B cell (primary cell): Measurements from ENCODE around the gene ATG2A. TPM values are rescaled to one million over a fixed set of nuclear protein-coding genes. Genes with fewer than 3 reads are reported as not detected.

Source experiments
- ATAC-seq: fragments of 200-7000 bp; cut with Tn5 transposase; one replicate; pipeline ENCODE4 v1.10.0; 2021; ENCODE audit warnings: low read depth, mild to moderate bottlenecking, moderate number of reproducible peaks, moderate library complexity
- CTCF ChIA-PET: fragments of 350-600 bp; sonication (Branson Sonifier 250); formaldehyde crosslinking; loops from one replicate; lab custom pipeline; 2021; ENCODE audit warnings: antibody characterized with exemption, inconsistent platforms; lab: Charles Lee
- POLR2A ChIA-PET: fragments of 350-600 bp; sonication (Branson Sonifier 250); formaldehyde crosslinking; loops from one replicate; lab custom pipeline; 2021; ENCODE audit warnings: antibody characterized with exemption; lab: Charles Lee
- DNase-seq: peaks from one replicate; pipeline ENCODE4 v3.0.0; 2013
- H2AFZ ChIP-seq: 2 replicates; pipeline ENCODE4 v1.6.1; 2012; ENCODE audit warnings: mild to moderate bottlenecking, low read depth, low read length; ENCODE audit not compliant: insufficient read depth, poor library complexity, severe bottlenecking
- H3K27ac ChIP-seq, 2 donors: 1 replicate in 1 of 2; 2 replicates in 1 of 2; pipeline ENCODE4 v1.5.1; 2012 to 2013; ENCODE audit warnings: low read length in 2 of 2, mild to moderate bottlenecking in 2 of 2, moderate library complexity in 1 of 2
- H3K27me3 ChIP-seq, 4 experiments: fragments of 200-600 bp in 1 of 4; sonication (generic) in 1 of 4; replicated peaks in 1 of 4; 1 replicate in 2 of 4; 2 replicates in 2 of 4; pipeline versions ENCODE4 v1.6.1 to v1.7.0; 2013 to 2016; ENCODE audit warnings: low read length in 3 of 4, mild to moderate bottlenecking in 2 of 4, mixed read lengths in 1 of 4, moderate library complexity in 1 of 4; ENCODE audit not compliant: insufficient read depth in 4 of 4, control insufficient read depth in 3 of 4; ENCODE audit errors: control extremely low read depth in 1 of 4
- H3K36me3 ChIP-seq, 2 experiments: replicated peaks in 1 of 2; 1 replicate in 1 of 2; 2 replicates in 1 of 2; pipeline versions ENCODE4 v1.6.1 to v1.7.1; 2013; ENCODE audit warnings: low read length in 1 of 2; ENCODE audit not compliant: insufficient read depth in 2 of 2, control insufficient read depth in 1 of 2; ENCODE audit errors: control extremely low read depth in 1 of 2, extremely low read depth in 1 of 2
- H3K4me1 ChIP-seq, 2 donors: fragments of 200-600 bp in 1 of 2; sonication (generic) in 1 of 2; 1 replicate in 1 of 2; 2 replicates in 1 of 2; pipeline versions ENCODE4 v1.5.1 to v1.6.1; 2013 to 2017; ENCODE audit warnings: low read length in 2 of 2; ENCODE audit not compliant: control insufficient read depth in 2 of 2, insufficient read depth in 2 of 2
- H3K4me2 ChIP-seq: replicated peaks from 2 replicates; pipeline ENCODE3; 2012; ENCODE audit warnings: mild to moderate bottlenecking, low read depth, low read length; ENCODE audit not compliant: poor library complexity, severe bottlenecking
- H3K4me3 ChIP-seq, 5 experiments: fragments of 200-600 bp in 1 of 5; sonication (generic) in 1 of 5; 1 replicate in 3 of 5; 2 replicates in 2 of 5; pipeline versions ENCODE4 v1.5.1 to v1.7.0; 2011 to 2016; ENCODE audit warnings: low read length in 4 of 5, mild to moderate bottlenecking in 4 of 5, low read depth in 2 of 5, control low read depth in 1 of 5, moderate library complexity in 1 of 5; ENCODE audit not compliant: insufficient read depth in 1 of 5; ENCODE audit errors: control extremely low read depth in 1 of 5, extremely low read depth in 1 of 5
- H3K79me2 ChIP-seq: fragments of 200-600 bp; sonication (generic); one replicate; pipeline ENCODE4 v1.6.0; 2016; ENCODE audit warnings: low read length; ENCODE audit not compliant: control insufficient read depth, insufficient read depth
- H3K9ac ChIP-seq: fragments of 200-600 bp; sonication (generic); 2 replicates; pipeline ENCODE4 v1.6.1; 2017; ENCODE audit warnings: mild to moderate bottlenecking, low read length, moderate library complexity
- H3K9me3 ChIP-seq, 3 donors: one replicate each; pipeline versions ENCODE4 v1.6.1 to v1.7.1; 2013; ENCODE audit warnings: low read length in 2 of 3; ENCODE audit not compliant: control insufficient read depth in 2 of 3, insufficient read depth in 1 of 3; ENCODE audit errors: control extremely low read depth in 1 of 3
- H4K20me1 ChIP-seq: 2 replicates; pipeline ENCODE4 v1.6.0; 2012; ENCODE audit warnings: mild to moderate bottlenecking, low read length; ENCODE audit not compliant: insufficient read depth, control insufficient read depth, poor library complexity, severe bottlenecking
- H3K27ac Mint-ChIP-seq: one replicate; pipeline ENCODE4 v1.8.0; 2021; ENCODE audit warnings: mixed read lengths
- H3K27me3 Mint-ChIP-seq: one replicate; pipeline ENCODE4 v1.8.0; 2021; ENCODE audit warnings: mixed read lengths
- H3K4me1 Mint-ChIP-seq: one replicate; pipeline ENCODE4 v1.8.0; 2021; ENCODE audit warnings: mixed read lengths
- H3K4me3 Mint-ChIP-seq: one replicate; pipeline ENCODE4 v1.8.0; 2021; ENCODE audit warnings: mixed read lengths
- H3K9me3 Mint-ChIP-seq: one replicate; pipeline ENCODE4 v1.8.0; 2022; ENCODE audit warnings: mixed read lengths; ENCODE audit not compliant: insufficient read depth
- CTCF ChIP-seq: fragments of 200-600 bp; IDR thresholded peaks from one replicate; pipeline ENCODE4 v1.8.0; 2022; ENCODE audit warnings: antibody characterized with exemption, mild to moderate bottlenecking
- EZH2 ChIP-seq: IDR thresholded peaks from 2 replicates; pipeline ENCODE4 v1.6.1; 2012; ENCODE audit warnings: borderline replicate concordance, low read depth, mild to moderate bottlenecking, moderate library complexity, low read length; ENCODE audit not compliant: insufficient read depth, poor library complexity, severe bottlenecking
- WGBS: methylation state at CpG from one replicate; pipeline ENCODE4 v1.1.5; 2013; ENCODE audit warnings: missing lambda C conversion rate; ENCODE audit not compliant: insufficient coverage; 5-methylcytosine and 5-hydroxymethylcytosine counted together
- intact Hi-C: fragments of 100-400 bp; cut with micrococcal nuclease; formaldehyde crosslinking; loops from one replicate; pipeline ENCODE4 v1.10.0; 2022
- polyA plus RNA-seq: library from polyadenylated mRNA; depleted of rRNA; stranded (reverse); fragments of >200 nt; gene quantifications from 2 replicates; pipeline ENCODE4 v1.2.3, GENCODE V29; 2012
- total RNA-seq, 2 donors: library from RNA; stranded (reverse); fragments of 120-200 nt in 1 of 2; gene quantifications; 1 replicate in 1 of 2; 2 replicates in 1 of 2; pipeline versions ENCODE4 v1.2.3 to v1.2.4, GENCODE V29; 2013 to 2022

Gene ATG2A
- total and polyA plus RNA-seq, 2 donors (not counting 1 experiment from before 2014, with no cell fraction given) = 24.3 to 38.6 TPM

- Mint-ChIP-seq H3K9me3 (no peaks in the 10 kb centered on the region), H3K27ac (no peak overlapping the region), H3K27me3 (no peaks in the 10 kb centered on the region), H3K4me3 (no peak overlapping the region), H3K4me1 (peaks cover 22% of the 10 kb centered on the region)
- H3K27ac ChIP-seq = peak overlapping the region in 1 of 2 donors; percentile 51
- peak overlapping the region; percentile 56 for H3K4me2 ChIP-seq
- ChIA-PET POLR2A (interaction anchor here (1.3 to 6.9 kb wide), 2 partner anchors 15 to 46 kb away, joined by 4 to 39 read pairs; partner anchors contain the start of gene EHD1), CTCF (interaction anchor here (0.7 to 30.2 kb wide), 19 partner anchors 9 to 150 kb away, joined by 3 to 1254 read pairs (median 4); partner anchors contain the start of genes BATF2, CDC42BPG, EHD1 and RASGRP2)
- H3K27me3 ChIP-seq = no peaks in the 10 kb centered on the region
- H3K4me3 ChIP-seq = no peak overlapping the region
- ATAC-seq (no peak), DNase-seq (no peak)
- intact Hi-C loops = loop anchor here (1.0 kb wide), 3 partner anchors 42 to 106 kb away; no protein-coding TSS in a partner anchor
- H3K9me3 ChIP-seq = no peaks in the 10 kb centered on the region
- no peak for TF ChIP-seq CTCF
- no peak for TF ChIP-seq EZH2
- peaks cover 0 to 19% of the 10 kb centered on the region in 2 experiments for H3K36me3 ChIP-seq
- no peak overlapping the region for H3K9ac ChIP-seq
- H3K4me1 ChIP-seq = peaks cover 27 to 37% of the 10 kb centered on the region in 2 donors
- peaks cover 7% of the 10 kb centered on the region for H3K79me2 ChIP-seq
- no peak overlapping the region for H2AFZ ChIP-seq
- 75% methylated on average over 19 of the region's 25 CpGs for WGBS
- H4K20me1 ChIP-seq = no peaks in the 10 kb centered on the region
Measured at GRCh38 chr11:64893194-64894069, 23.6 kb downstream of the ATG2A start.
